Right kidney (tissue), 1 donor: ENCODE results near the gene ZDHHC18.
"Not testable (repeated sequence)": the region's sequence is repeated elsewhere in the genome, so short reads cannot be mapped to it uniquely, and the experiment has no call there.

Experiments
- DNase-seq: peaks from one replicate; pipeline ENCODE4 v3.0.0-alpha.2; 2016

Gene ZDHHC18

GRCh38 chr1:26789931-26790330 is 36.6 kb upstream of the ZDHHC18 start:
- DNase-seq = no peak

GRCh38 chr1:26790551-26790953 is 35.9 kb upstream of the ZDHHC18 start:
- no peak for DNase-seq

- no peak for DNase-seq
These were observed 35.3 kb upstream of the ZDHHC18 start for GRCh38 chr1:26791148-26791547.

- no peak for DNase-seq
These were observed 34.9 kb upstream of the ZDHHC18 start for GRCh38 chr1:26791626-26792025.

GRCh38 chr1:26792924-26793323 is 33.6 kb upstream of the ZDHHC18 start:
- no peak for DNase-seq

- DNase-seq = no peak
These were observed 32.1 kb upstream of the ZDHHC18 start for GRCh38 chr1:26794391-26794790.

GRCh38 chr1:26797627-26798026 is 28.9 kb upstream of the ZDHHC18 start:
- no peak for DNase-seq

GRCh38 chr1:26799479-26800142 is 26.9 kb upstream of the ZDHHC18 start:
- no peak for DNase-seq

GRCh38 chr1:26803932-26804331 is 22.6 kb upstream of the ZDHHC18 start:
- DNase-seq = not testable (repeated sequence)

- not testable (repeated sequence) for DNase-seq
These were observed 16.4 kb upstream of the ZDHHC18 start for GRCh38 chr1:26810105-26810504.

- DNase-seq = no peak
These were observed 15.4 kb upstream of the ZDHHC18 start for GRCh38 chr1:26811057-26811456.

GRCh38 chr1:26811708-26812107 is 14.8 kb upstream of the ZDHHC18 start:
- DNase-seq = no peak

GRCh38 chr1:26814377-26814776 is 12.1 kb upstream of the ZDHHC18 start:
- DNase-seq = no peak

GRCh38 chr1:26814893-26815292 is 11.6 kb upstream of the ZDHHC18 start:
- DNase-seq = no peak

GRCh38 chr1:26820784-26821269 is 5.7 kb upstream of the ZDHHC18 start:
- DNase-seq = no peak

- DNase-seq = no peak
These were observed 3.6 kb upstream of the ZDHHC18 start for GRCh38 chr1:26822737-26823395.

GRCh38 chr1:26824731-26825130 is 1.8 kb upstream of the ZDHHC18 start:
- no peak for DNase-seq

- no peak for DNase-seq
These were observed 667 bp downstream of the ZDHHC18 start for GRCh38 chr1:26827106-26827604.

- no peak for DNase-seq
These were observed 1.2 kb downstream of the ZDHHC18 start for GRCh38 chr1:26827663-26828062.

- no peak for DNase-seq
These were observed 2.0 kb downstream of the ZDHHC18 start for GRCh38 chr1:26828411-26828991.

GRCh38 chr1:26829184-26829911 is 2.9 kb downstream of the ZDHHC18 start:
- no peak for DNase-seq

- no peak for DNase-seq
These were observed 4.6 kb downstream of the ZDHHC18 start for GRCh38 chr1:26831059-26831458.
